Endothelial cell of umbilical vein (primary cell): ENCODE data around the gene STBD1. TPM values are rescaled to one million over a fixed set of nuclear protein-coding genes. Genes with fewer than 3 reads are reported as not detected.

ENCODE experiments used
- BruUV-seq: library from RNA; stranded (reverse); fragments of 400-500 nt; replicated peaks from 2 replicates; lab custom pipeline; 2021; lab: Mats Ljungman, UMichigan
- CTCF ChIA-PET: fragments of 300-600, 350-600 bp; sonication (Branson Sonifier 250); formaldehyde crosslinking; loops from one replicate; lab custom pipeline; 2021; ENCODE audit warnings: antibody characterized with exemption, inconsistent platforms; lab: Charles Lee
- POLR2A ChIA-PET: fragments of 300-600, 350-600 bp; sonication (Branson Sonifier 250); formaldehyde crosslinking; loops from one replicate; lab custom pipeline; 2021; ENCODE audit warnings: antibody characterized with exemption, inconsistent platforms; lab: Charles Lee
- DNase-seq: peaks from one replicate; pipeline ENCODE4 v3.0.0-alpha.2; 2011; ENCODE audit warnings: low read depth, low spot score
- FAIRE-seq: peaks from 2 replicates; lab custom pipeline; 2011; peaks lifted over from hg19 to GRCh38; lab: Jason Lieb, UNC
- H2AFZ ChIP-seq: 2 replicates; pipeline ENCODE4 v1.6.0; 2012; ENCODE audit warnings: low read depth, low read length, control low read depth, inconsistent platforms
- H3K27ac ChIP-seq: 2 replicates; pipeline ENCODE4 v1.5.1; 2011; ENCODE audit warnings: low read depth, mild to moderate bottlenecking, control low read depth, low read length, moderate library complexity; ENCODE audit not compliant: insufficient read depth
- H3K27me3 ChIP-seq, 2 experiments: 2 replicates each; pipeline versions ENCODE4 v1.6.0 to v1.6.1; 2011; ENCODE audit warnings: low read length in 2 of 2, mixed read lengths in 1 of 2; ENCODE audit not compliant: control insufficient read depth in 2 of 2, insufficient read depth in 2 of 2
- H3K36me3 ChIP-seq, 2 experiments: 2 replicates in 1 of 2; 3 replicates in 1 of 2; pipeline ENCODE4 v1.5.1; 2011; ENCODE audit warnings: low read length in 2 of 2, mild to moderate bottlenecking in 1 of 2, moderate library complexity in 1 of 2; ENCODE audit not compliant: control insufficient read depth in 2 of 2, insufficient read depth in 2 of 2; ENCODE audit errors: extremely low read depth in 1 of 2
- H3K4me1 ChIP-seq: 3 replicates; pipeline ENCODE4 v1.5.1; 2011; ENCODE audit warnings: mild to moderate bottlenecking, low read length; ENCODE audit not compliant: control insufficient read depth, insufficient read depth; ENCODE audit errors: extremely low read depth
- H3K4me2 ChIP-seq: 2 replicates; pipeline ENCODE4 v1.6.1; 2011; ENCODE audit warnings: low read length, control low read depth, mixed read lengths; ENCODE audit not compliant: insufficient read depth
- H3K4me3 ChIP-seq, 3 experiments: fragments of 200-600 bp in 1 of 3; sonication (generic), shearing (Covaris generic) in 1 of 3; replicated peaks in 1 of 3; 2 replicates each; pipeline ENCODE4 v1.5.1; 2011 to 2016; ENCODE audit warnings: control low read depth in 3 of 3, low read length in 3 of 3, mild to moderate bottlenecking in 2 of 3, inconsistent platforms in 1 of 3, low read depth in 1 of 3, moderate library complexity in 1 of 3; ENCODE audit not compliant: insufficient read depth in 1 of 3
- H3K79me2 ChIP-seq: 2 replicates; pipeline ENCODE4 v1.6.0; 2012; ENCODE audit warnings: low read length, inconsistent platforms; ENCODE audit not compliant: control insufficient read depth, insufficient read depth
- H3K9ac ChIP-seq: replicated peaks from 2 replicates; pipeline ENCODE3; 2011; ENCODE audit warnings: low read length, control low read depth; ENCODE audit not compliant: insufficient read depth; ENCODE audit errors: extremely low read depth
- H3K9me1 ChIP-seq: replicated peaks from 3 replicates; pipeline ENCODE4 v1.6.0; 2011; ENCODE audit warnings: mild to moderate bottlenecking, low read length; ENCODE audit not compliant: control insufficient read depth, insufficient read depth; ENCODE audit errors: extremely low read depth
- H3K9me3 ChIP-seq: replicated peaks from 2 replicates; pipeline ENCODE4 v1.5.1; 2012; ENCODE audit warnings: low read length, inconsistent platforms; ENCODE audit not compliant: control insufficient read depth, insufficient read depth
- H4K20me1 ChIP-seq: replicated peaks from 2 replicates; pipeline ENCODE3; 2011; ENCODE audit warnings: mild to moderate bottlenecking, low read length; ENCODE audit not compliant: control insufficient read depth, insufficient read depth; ENCODE audit errors: extremely low read depth
- EZH2 ChIP-seq: IDR thresholded peaks from 2 replicates; pipeline ENCODE4 v1.6.1; 2012; ENCODE audit warnings: borderline replicate concordance, low read depth, mild to moderate bottlenecking, moderate library complexity, low read length, inconsistent platforms; ENCODE audit not compliant: severe bottlenecking
- FOS ChIP-seq: IDR thresholded peaks from 2 replicates; pipeline ENCODE4 v1.6.1; 2011; ENCODE audit warnings: mild to moderate bottlenecking, low read length, moderate library complexity, borderline replicate concordance; ENCODE audit not compliant: insufficient read depth
- GATA2 ChIP-seq: IDR thresholded peaks from 2 replicates; pipeline ENCODE4 v1.7.0; 2011; ENCODE audit warnings: low read depth, mild to moderate bottlenecking, moderate library complexity, mixed read lengths, low read length; ENCODE audit not compliant: insufficient read length, insufficient read depth
- JUN ChIP-seq: IDR thresholded peaks from 2 replicates; pipeline ENCODE4 v1.6.1; 2011; ENCODE audit warnings: borderline replicate concordance, low read depth; ENCODE audit not compliant: insufficient read length, insufficient read depth
- MYC ChIP-seq: IDR thresholded peaks from one replicate; pipeline ENCODE4 v1.6.1; 2011; ENCODE audit warnings: mild to moderate bottlenecking, low read depth, low read length
- POLR2A ChIP-seq: IDR thresholded peaks from 2 replicates; pipeline ENCODE4 v1.6.1; 2012; ENCODE audit warnings: low read depth, mild to moderate bottlenecking, control low read depth, low read length
- POLR2AphosphoS5 ChIP-seq: IDR thresholded peaks from 2 replicates; pipeline ENCODE4 v1.6.1; 2012; ENCODE audit warnings: low read depth, mild to moderate bottlenecking, control low read depth, low read length, moderate library complexity; ENCODE audit not compliant: insufficient read depth
- dilution Hi-C: fragments of 300-500 bp; cut with MboI; formaldehyde crosslinking; loops from one replicate; pipeline ENCODE4 v1.15.0; 2019; ENCODE audit warnings: low sequenced_read_pairs; ENCODE audit not compliant: extremely low pct_ligation_motif_present
- intact Hi-C: fragments of 100-400 bp; cut with micrococcal nuclease; formaldehyde crosslinking; loops from one replicate; pipeline ENCODE4 v1.10.0; 2022
- polyA plus RNA-seq, 4 experiments: library from polyadenylated mRNA; depleted of rRNA in 3 of 4; stranded (reverse) in 3 of 4; unstranded in 1 of 4; fragments of >200 nt; gene quantifications; 2 replicates each; pipeline versions ENCODE4 v1.2.1 to v1.2.3, GENCODE V29; 2011 to 2012; ENCODE audit warnings: missing spikeins in 1 of 4
- total RNA-seq: library from RNA; stranded (reverse); gene quantifications from 2 replicates; pipeline ENCODE4 v1.2.3, GENCODE V29; 2021
- TF ChIP-seq, protein P1 (sequence below): IDR thresholded peaks from 2 replicates; pipeline ENCODE4 v1.6.1; 2011; ENCODE audit not compliant: insufficient read depth, insufficient read length
- TF ChIP-seq, protein P2 (sequence below), 2 donors: IDR thresholded peaks; 1 replicate in 1 of 2; 2 replicates in 1 of 2; pipeline ENCODE4 v1.5.1; 2011; ENCODE audit warnings: low read length in 2 of 2, mild to moderate bottlenecking in 2 of 2, moderate library complexity in 2 of 2, control low read depth in 1 of 2, inconsistent platforms in 1 of 2, low read depth in 1 of 2; ENCODE audit not compliant: insufficient read depth in 1 of 2; ENCODE audit errors: extremely low read depth in 1 of 2

The STBD1 gene
- total and polyA plus RNA-seq, 2 donors (not counting 3 experiments of a cell fraction or from before 2014, with no cell fraction given): 0.18 to 0.29 TPM

DNA sequence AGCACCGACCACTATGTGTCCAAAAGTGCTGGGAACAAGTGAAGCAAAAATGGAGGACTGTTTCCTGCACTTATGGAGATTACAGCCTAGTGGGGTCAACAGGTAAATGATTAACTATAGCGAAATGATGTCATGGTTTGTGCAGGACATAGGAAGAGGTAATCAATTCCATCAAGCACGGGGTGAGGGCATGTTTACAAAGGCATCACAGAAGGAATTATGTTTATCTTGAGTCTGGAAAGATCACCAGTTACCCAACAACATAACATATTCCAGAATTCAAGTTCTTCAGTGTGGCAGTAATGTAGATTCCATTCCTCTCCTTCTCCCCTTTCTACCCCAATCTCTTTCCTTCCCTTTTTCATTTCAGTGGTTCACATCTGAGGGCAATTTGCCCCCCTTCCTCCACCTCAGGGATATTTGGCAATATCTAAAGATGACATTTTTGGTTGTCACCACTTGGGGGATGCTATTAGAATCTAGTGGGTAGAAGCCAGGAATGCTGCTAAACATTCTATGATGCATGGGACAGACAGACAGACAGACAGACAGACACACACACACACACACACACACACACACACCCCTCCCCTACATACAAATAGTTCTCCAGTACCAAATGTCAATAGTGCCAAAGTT lies 30.9 kb upstream of the STBD1 start:
- H3K9ac ChIP-seq: no peak overlapping the region
- H2AFZ ChIP-seq: no peak overlapping the region
- no peak overlapping the region for H3K27ac ChIP-seq
- TF ChIP-seq MYC (no peak), GATA2 (no peak), POLR2A (no peak), EZH2 (no peak), POLR2AphosphoS5 (no peak), FOS (no peak), JUN (no peak)
- TF ChIP-seq, protein P1, sequence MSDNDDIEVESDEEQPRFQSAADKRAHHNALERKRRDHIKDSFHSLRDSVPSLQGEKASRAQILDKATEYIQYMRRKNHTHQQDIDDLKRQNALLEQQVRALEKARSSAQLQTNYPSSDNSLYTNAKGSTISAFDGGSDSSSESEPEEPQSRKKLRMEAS: no peak
- TF ChIP-seq, protein P2, sequence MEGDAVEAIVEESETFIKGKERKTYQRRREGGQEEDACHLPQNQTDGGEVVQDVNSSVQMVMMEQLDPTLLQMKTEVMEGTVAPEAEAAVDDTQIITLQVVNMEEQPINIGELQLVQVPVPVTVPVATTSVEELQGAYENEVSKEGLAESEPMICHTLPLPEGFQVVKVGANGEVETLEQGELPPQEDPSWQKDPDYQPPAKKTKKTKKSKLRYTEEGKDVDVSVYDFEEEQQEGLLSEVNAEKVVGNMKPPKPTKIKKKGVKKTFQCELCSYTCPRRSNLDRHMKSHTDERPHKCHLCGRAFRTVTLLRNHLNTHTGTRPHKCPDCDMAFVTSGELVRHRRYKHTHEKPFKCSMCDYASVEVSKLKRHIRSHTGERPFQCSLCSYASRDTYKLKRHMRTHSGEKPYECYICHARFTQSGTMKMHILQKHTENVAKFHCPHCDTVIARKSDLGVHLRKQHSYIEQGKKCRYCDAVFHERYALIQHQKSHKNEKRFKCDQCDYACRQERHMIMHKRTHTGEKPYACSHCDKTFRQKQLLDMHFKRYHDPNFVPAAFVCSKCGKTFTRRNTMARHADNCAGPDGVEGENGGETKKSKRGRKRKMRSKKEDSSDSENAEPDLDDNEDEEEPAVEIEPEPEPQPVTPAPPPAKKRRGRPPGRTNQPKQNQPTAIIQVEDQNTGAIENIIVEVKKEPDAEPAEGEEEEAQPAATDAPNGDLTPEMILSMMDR (IDR thresholded peaks at IDR 0.05; ENCODE audit: extremely low read depth in 1 of 2, insufficient read depth in 1 of 2, low read depth in 1 of 2, low read length in 2 of 2): no peak
- no peak overlapping the region for H3K4me3 ChIP-seq
- ChIA-PET CTCF (interaction anchor here (1.2 kb wide), 1 partner anchor 102 kb away, joined by 3 read pairs; no protein-coding TSS in a partner anchor), POLR2A (no interaction called here)
- dilution Hi-C loops (no loop called here), intact Hi-C loops (no loop called here)
- no TSS peak for BruUV-seq
- FAIRE-seq (no peak), DNase-seq (no peak)
- H3K27me3 ChIP-seq: peaks cover 13 to 32% of the 10 kb centered on the region in 2 experiments
- H3K79me2 ChIP-seq: no peaks in the 10 kb centered on the region
- no peaks in the 10 kb centered on the region for H3K36me3 ChIP-seq
- H3K4me1 ChIP-seq: no peaks in the 10 kb centered on the region
- no peaks in the 10 kb centered on the region for H4K20me1 ChIP-seq
- no peaks in the 10 kb centered on the region for H3K9me1 ChIP-seq
- H3K9me3 ChIP-seq: no peaks in the 10 kb centered on the region
- H3K4me2 ChIP-seq: no peak overlapping the region
